ENCODE data around the gene SLC14A1.

Gene SLC14A1

GRCh38 chr18:45775743-45776142, 51.8 kb downstream of the SLC14A1 start:
- H3K4me2 ChIP-seq: peak overlapping the region; percentile 67 to 91 (median 82)
- peak overlapping the region; percentile 44 to 65 (median 52) for H3K4me3 ChIP-seq
- TF ChIP-seq Cebpa-rat (IDR thresholded peaks at IDR 0.05): no peak
- H3K27ac ChIP-seq: peak overlapping the region; percentile 14 to 67 (median 62); a peak in 18 of 22 replicates
- H4K20me1 ChIP-seq: no peaks in the 10 kb centered on the region
- peaks cover 14 to 54% (median 42%) of the 10 kb centered on the region in 10 experiments for H3K4me1 ChIP-seq
- H3K27me3 ChIP-seq: peaks cover 10 to 23% (median 19%) of the 10 kb centered on the region in 11 experiments; a peak in 20 of 22 replicates
- H3K9me3 ChIP-seq (replicated peaks in 1 of 11): peaks cover 0 to 21% (median 7%) of the 10 kb centered on the region in 11 experiments; a peak in 13 of 22 replicates
- no peaks in the 10 kb centered on the region for H3K36me3 ChIP-seq
- H3K9ac ChIP-seq: peak overlapping the region; percentile 34 to 76 (median 62); a peak in 19 of 22 replicates

GRCh38 chr18:45777393-45777792, 53.4 kb downstream of the SLC14A1 start:
- Histone ChIP-seq H3K4me2 (no peak overlapping the region), H3K27me3 (peaks cover 10 to 23% (median 19%) of the 10 kb centered on the region in 11 experiments; a peak in 20 of 22 replicates), H3K9me3 (replicated peaks in 1 of 11) (peaks cover 0 to 12% (median 6%) of the 10 kb centered on the region in 11 experiments; a peak in 12 of 22 replicates), H3K9ac (no peak overlapping the region), H3K4me1 (peaks cover 14 to 42% (median 34%) of the 10 kb centered on the region in 10 experiments), H3K4me3 (no peak overlapping the region), H3K36me3 (no peaks in the 10 kb centered on the region), H4K20me1 (no peaks in the 10 kb centered on the region), H3K27ac (no peak overlapping the region)
- no peak for TF ChIP-seq Cebpa-rat (IDR thresholded peaks at IDR 0.05)

- Histone ChIP-seq H4K20me1 (no peaks in the 10 kb centered on the region), H3K27me3 (peaks cover 10 to 14% (median 11%) of the 10 kb centered on the region in 11 experiments; a peak in 20 of 22 replicates), H3K9ac (no peak overlapping the region), H3K4me1 (peaks cover 0 to 22% (median 12%) of the 10 kb centered on the region in 10 experiments; a peak in 14 of 20 replicates), H3K27ac (no peak overlapping the region), H3K9me3 (replicated peaks in 1 of 11) (peaks cover 0 to 6% (median under 1%) of the 10 kb centered on the region in 11 experiments; a peak in 9 of 22 replicates), H3K36me3 (no peaks in the 10 kb centered on the region), H3K4me3 (no peak overlapping the region), H3K4me2 (no peak overlapping the region; a peak in 1 of 22 replicates)
- no peak for TF ChIP-seq Cebpa-rat (IDR thresholded peaks at IDR 0.05)
These were observed 56.6 kb downstream of the SLC14A1 start for GRCh38 chr18:45780568-45780967.

GRCh38 chr18:45782662-45783061, 58.7 kb downstream of the SLC14A1 start:
- Histone ChIP-seq H3K9ac (no peak overlapping the region), H3K4me3 (no peak overlapping the region), H3K9me3 (replicated peaks in 1 of 11) (peaks cover 0 to 16% (median 6%) of the 10 kb centered on the region in 11 experiments; a peak in 8 of 22 replicates), H3K27me3 (no peaks in the 10 kb centered on the region), H3K4me1 (peaks cover 0 to 17% (median 11%) of the 10 kb centered on the region in 10 experiments; a peak in 11 of 20 replicates), H3K4me2 (no peak overlapping the region), H3K36me3 (no peaks in the 10 kb centered on the region), H4K20me1 (no peaks in the 10 kb centered on the region), H3K27ac (no peak overlapping the region)
- TF ChIP-seq Cebpa-rat (IDR thresholded peaks at IDR 0.05): no peak

- Histone ChIP-seq H3K4me3 (no peak overlapping the region), H3K4me1 (peaks cover 0 to 17% (median 11%) of the 10 kb centered on the region in 10 experiments; a peak in 11 of 20 replicates), H3K27ac (no peak overlapping the region), H3K9ac (no peak overlapping the region), H4K20me1 (no peaks in the 10 kb centered on the region), H3K4me2 (peak overlapping the region in 5 of 11 experiments; percentile 2 to 27 (median 15); a peak in 6 of 22 replicates), H3K9me3 (replicated peaks in 1 of 11) (peaks cover 0 to 18% (median 6%) of the 10 kb centered on the region in 11 experiments; a peak in 8 of 22 replicates), H3K27me3 (no peaks in the 10 kb centered on the region), H3K36me3 (no peaks in the 10 kb centered on the region)
- no peak for TF ChIP-seq Cebpa-rat (IDR thresholded peaks at IDR 0.05)
These were observed 59.4 kb downstream of the SLC14A1 start for GRCh38 chr18:45783097-45784075.

GRCh38 chr18:45785134-45785533, 61.2 kb downstream of the SLC14A1 start:
- H3K4me2 ChIP-seq: peak overlapping the region in 5 of 11 experiments; percentile 9 to 35 (median 25); a peak in 5 of 22 replicates
- H3K4me3 ChIP-seq: no peak overlapping the region
- no peaks in the 10 kb centered on the region for H3K36me3 ChIP-seq
- H3K4me1 ChIP-seq: peaks cover 0 to 17% (median 11%) of the 10 kb centered on the region in 10 experiments; a peak in 11 of 20 replicates
- no peak overlapping the region for H3K27ac ChIP-seq
- H3K9ac ChIP-seq: no peak overlapping the region
- H3K9me3 ChIP-seq (replicated peaks in 1 of 11): peaks cover 0 to 18% (median 6%) of the 10 kb centered on the region in 11 experiments; a peak in 7 of 22 replicates
- no peaks in the 10 kb centered on the region for H3K27me3 ChIP-seq
- no peaks in the 10 kb centered on the region for H4K20me1 ChIP-seq
- TF ChIP-seq Cebpa-rat (IDR thresholded peaks at IDR 0.05): no peak

- Histone ChIP-seq H3K27ac (no peak overlapping the region), H3K4me1 (peaks cover 0 to 15% (median 11%) of the 10 kb centered on the region in 10 experiments; a peak in 11 of 20 replicates), H4K20me1 (no peaks in the 10 kb centered on the region), H3K9me3 (replicated peaks in 1 of 11) (peaks cover 0 to 18% (median 6%) of the 10 kb centered on the region in 11 experiments; a peak in 7 of 22 replicates), H3K4me2 (no peak overlapping the region), H3K36me3 (no peaks in the 10 kb centered on the region), H3K4me3 (no peak overlapping the region), H3K9ac (no peak overlapping the region), H3K27me3 (no peaks in the 10 kb centered on the region)
- no peak for TF ChIP-seq Cebpa-rat (IDR thresholded peaks at IDR 0.05)
These were observed 63.0 kb downstream of the SLC14A1 start for GRCh38 chr18:45786941-45787340.

GRCh38 chr18:45787346-45787745, 63.4 kb downstream of the SLC14A1 start:
- Histone ChIP-seq H4K20me1 (no peaks in the 10 kb centered on the region), H3K27ac (no peak overlapping the region), H3K36me3 (no peaks in the 10 kb centered on the region), H3K9me3 (replicated peaks in 1 of 11) (peaks cover 0 to 18% (median 6%) of the 10 kb centered on the region in 11 experiments; a peak in 8 of 22 replicates), H3K4me3 (no peak overlapping the region), H3K9ac (no peak overlapping the region), H3K4me1 (peaks cover 0 to 15% (median 11%) of the 10 kb centered on the region in 10 experiments; a peak in 12 of 20 replicates), H3K27me3 (no peaks in the 10 kb centered on the region), H3K4me2 (no peak overlapping the region)
- no peak for TF ChIP-seq Cebpa-rat (IDR thresholded peaks at IDR 0.05)

- Histone ChIP-seq H4K20me1 (no peaks in the 10 kb centered on the region), H3K4me1 (peaks cover 4 to 23% (median 7%) of the 10 kb centered on the region in 10 experiments; a peak in 15 of 20 replicates), H3K9me3 (replicated peaks in 1 of 11) (peaks cover 0 to 18% (median 7%) of the 10 kb centered on the region in 11 experiments; a peak in 8 of 22 replicates), H3K4me3 (no peak overlapping the region), H3K27me3 (no peaks in the 10 kb centered on the region), H3K9ac (no peak overlapping the region), H3K36me3 (no peaks in the 10 kb centered on the region), H3K4me2 (no peak overlapping the region), H3K27ac (no peak overlapping the region)
- no peak for TF ChIP-seq Cebpa-rat (IDR thresholded peaks at IDR 0.05)
These were observed 64.9 kb downstream of the SLC14A1 start for GRCh38 chr18:45788861-45789260.

All from BLaER1 treated with 17β-estradiol and CSF1 and Interleukin-3, amounts not matched to agents 10 nM and 100 nM (cell line).